Ascending aorta (tissue), 2 donors: Measurements from ENCODE around the gene VANGL2. TPM values are rescaled to one million over a fixed set of nuclear protein-coding genes. Genes with fewer than 3 reads are reported as not detected.

ENCODE experiments used
- DNase-seq, 2 donors: peaks; one replicate each; pipeline ENCODE4 v3.0.0-alpha.2; 2019; ENCODE audit warnings: low spot score in 2 of 2
- H3K27ac ChIP-seq, 2 donors: fragments of 200-600 bp; sonication (generic); one replicate each; pipeline ENCODE4 v1.5.1; 2016 to 2017; ENCODE audit warnings: mild to moderate bottlenecking in 1 of 2
- H3K27me3 ChIP-seq: fragments of 200-600 bp; sonication (generic); one replicate; pipeline ENCODE4 v1.5.1; 2017
- H3K36me3 ChIP-seq, 2 donors: fragments of 200-600 bp; sonication (generic); one replicate each; pipeline ENCODE4 v1.5.1; 2016
- H3K4me1 ChIP-seq, 2 donors: fragments of 200-600 bp; sonication (generic); one replicate each; pipeline ENCODE4 v1.5.1; 2016 to 2017; ENCODE audit warnings: mild to moderate bottlenecking in 1 of 2
- H3K4me3 ChIP-seq, 2 donors: fragments of 200-600 bp; sonication (generic); one replicate each; pipeline ENCODE4 v1.5.1; 2016 to 2017; ENCODE audit warnings: mild to moderate bottlenecking in 1 of 2
- H3K9me3 ChIP-seq, 2 donors: fragments of 200-600 bp; sonication (generic); one replicate each; pipeline ENCODE4 v1.5.1; 2016
- intact Hi-C: fragments of 100-400 bp; cut with DNase I; formaldehyde crosslinking; loops from one replicate; pipeline ENCODE4 v1.15.1; 2023
- total RNA-seq: library from RNA; depleted of rRNA; stranded (reverse); fragments of >200 nt; gene quantifications from one replicate; pipeline ENCODE4 v1.1.0, GENCODE V29; 2016
- TF ChIP-seq, protein P1 (sequence below), 3 experiments: fragments of 200-600 bp in 2 of 3; fragments of 450-650 bp in 1 of 3; sonication (generic) in 2 of 3; IDR thresholded peaks; one replicate each; pipeline ENCODE4 v1.5.1; 2016 to 2019; ENCODE audit warnings: antibody characterized with exemption in 3 of 3, mild to moderate bottlenecking in 1 of 3, moderate library complexity in 1 of 3

VANGL2 gene
- total RNA-seq, 1 donor from 2014 or later = 0.96 TPM

DNA sequence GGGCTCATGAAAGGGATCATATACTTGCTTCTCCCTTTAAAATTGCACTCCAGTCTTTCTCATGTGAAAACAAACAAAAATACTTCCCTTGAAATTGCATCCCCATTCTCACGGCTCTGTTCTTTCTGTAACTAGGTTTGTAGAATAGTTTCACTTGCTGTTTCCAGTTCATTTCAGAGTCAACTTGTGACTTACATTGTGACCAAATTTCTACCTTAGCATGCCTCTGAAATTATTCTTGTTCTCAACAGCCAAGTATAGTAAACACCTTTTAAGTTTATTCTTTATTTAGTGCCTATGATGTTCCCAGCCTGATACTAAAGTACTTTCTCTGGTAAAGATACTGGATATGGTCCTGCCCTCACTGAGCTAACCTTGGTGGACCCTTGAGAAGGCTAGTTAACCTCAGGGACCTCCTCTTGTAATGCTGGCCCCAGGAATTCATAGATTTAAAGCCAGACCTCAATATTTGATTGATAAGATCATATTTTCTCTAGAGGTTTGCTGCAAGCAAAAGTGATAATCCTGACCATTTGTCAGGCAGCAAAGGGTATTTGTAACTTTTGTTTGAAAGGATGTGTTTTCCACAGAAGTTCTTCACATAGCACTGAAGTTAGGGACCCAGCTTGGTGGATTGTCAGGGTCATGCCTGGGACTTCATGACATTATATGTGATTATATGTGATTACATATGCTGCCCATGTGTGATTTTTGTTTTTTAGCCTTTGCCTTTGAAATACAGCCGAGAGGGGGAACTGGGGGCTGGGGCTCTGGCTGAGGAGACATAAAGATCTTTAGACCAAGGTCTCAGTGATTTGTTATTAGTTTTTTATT, 29.6 kb downstream of the VANGL2 start:
- H3K4me1 ChIP-seq = no peaks in the 10 kb centered on the region

DNA sequence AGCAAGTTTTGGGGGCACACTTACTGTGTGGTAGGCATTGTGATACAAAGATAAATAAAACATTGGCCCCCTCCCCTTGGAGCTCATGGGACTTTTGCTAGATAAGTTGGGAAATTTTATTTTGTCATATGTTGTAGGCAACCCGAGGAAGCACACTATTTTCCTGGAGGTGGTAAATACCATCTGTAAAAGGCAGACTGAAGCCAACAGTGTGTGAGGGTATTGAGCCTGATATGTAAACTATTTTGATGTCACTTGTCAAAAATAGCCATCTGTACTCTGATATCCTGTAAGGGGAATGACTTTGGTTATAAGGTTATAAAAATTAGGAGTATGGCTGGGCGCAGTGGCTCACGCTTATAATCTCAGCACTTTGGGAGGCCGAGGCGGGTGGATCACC, 30.6 kb downstream of the VANGL2 start:
- no peaks in the 10 kb centered on the region for H3K4me1 ChIP-seq
- intact Hi-C loops = no loop called here
- H3K4me3 ChIP-seq = no peak overlapping the region
- no peaks in the 10 kb centered on the region for H3K27me3 ChIP-seq
- H3K27ac ChIP-seq = no peak overlapping the region
- no peak for DNase-seq
- TF ChIP-seq, protein P1, sequence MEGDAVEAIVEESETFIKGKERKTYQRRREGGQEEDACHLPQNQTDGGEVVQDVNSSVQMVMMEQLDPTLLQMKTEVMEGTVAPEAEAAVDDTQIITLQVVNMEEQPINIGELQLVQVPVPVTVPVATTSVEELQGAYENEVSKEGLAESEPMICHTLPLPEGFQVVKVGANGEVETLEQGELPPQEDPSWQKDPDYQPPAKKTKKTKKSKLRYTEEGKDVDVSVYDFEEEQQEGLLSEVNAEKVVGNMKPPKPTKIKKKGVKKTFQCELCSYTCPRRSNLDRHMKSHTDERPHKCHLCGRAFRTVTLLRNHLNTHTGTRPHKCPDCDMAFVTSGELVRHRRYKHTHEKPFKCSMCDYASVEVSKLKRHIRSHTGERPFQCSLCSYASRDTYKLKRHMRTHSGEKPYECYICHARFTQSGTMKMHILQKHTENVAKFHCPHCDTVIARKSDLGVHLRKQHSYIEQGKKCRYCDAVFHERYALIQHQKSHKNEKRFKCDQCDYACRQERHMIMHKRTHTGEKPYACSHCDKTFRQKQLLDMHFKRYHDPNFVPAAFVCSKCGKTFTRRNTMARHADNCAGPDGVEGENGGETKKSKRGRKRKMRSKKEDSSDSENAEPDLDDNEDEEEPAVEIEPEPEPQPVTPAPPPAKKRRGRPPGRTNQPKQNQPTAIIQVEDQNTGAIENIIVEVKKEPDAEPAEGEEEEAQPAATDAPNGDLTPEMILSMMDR (IDR thresholded peaks at IDR 0.05) = no peak
- no peaks in the 10 kb centered on the region for H3K9me3 ChIP-seq
- no peaks in the 10 kb centered on the region for H3K36me3 ChIP-seq

More for the DNA sequence above, 29.6 kb downstream of the VANGL2 start:
- intact Hi-C loops = no loop called here
- DNase-seq = peak in 1 of 2 donors; percentile 28
- H3K36me3 ChIP-seq = no peaks in the 10 kb centered on the region
- TF ChIP-seq, protein P1 (IDR thresholded peaks at IDR 0.05) = no peak
- H3K27me3 ChIP-seq = no peaks in the 10 kb centered on the region
- H3K27ac ChIP-seq = no peak overlapping the region
- no peaks in the 10 kb centered on the region for H3K9me3 ChIP-seq
- H3K4me3 ChIP-seq = no peak overlapping the region

DNA sequence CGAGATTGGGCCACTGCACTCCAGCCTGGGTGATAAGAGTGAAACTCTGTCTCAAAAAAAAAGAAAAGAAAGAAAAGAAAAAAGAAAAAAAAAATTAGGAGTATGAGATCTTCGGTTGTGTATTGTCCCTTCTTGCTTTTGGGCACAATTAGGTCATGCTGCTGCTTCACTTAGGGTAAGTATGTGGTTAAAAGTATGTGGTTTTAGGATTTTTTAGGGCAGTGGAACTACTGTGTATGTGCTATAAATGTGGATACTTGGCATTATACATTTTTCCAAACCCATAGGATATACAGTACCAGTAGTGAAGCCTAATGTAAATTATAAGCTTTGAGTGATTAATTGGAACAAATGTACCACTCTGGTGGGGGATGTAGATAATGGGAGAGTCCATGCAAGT, 31.2 kb downstream of the VANGL2 start:
- TF ChIP-seq, protein P1 (IDR thresholded peaks at IDR 0.05) = no peak
- H3K9me3 ChIP-seq = no peaks in the 10 kb centered on the region
- H3K27ac ChIP-seq = no peak overlapping the region
- H3K36me3 ChIP-seq = no peaks in the 10 kb centered on the region
- intact Hi-C loops = no loop called here
- H3K4me3 ChIP-seq = no peak overlapping the region
- no peak for DNase-seq
- H3K27me3 ChIP-seq = no peaks in the 10 kb centered on the region
- no peaks in the 10 kb centered on the region for H3K4me1 ChIP-seq

DNA sequence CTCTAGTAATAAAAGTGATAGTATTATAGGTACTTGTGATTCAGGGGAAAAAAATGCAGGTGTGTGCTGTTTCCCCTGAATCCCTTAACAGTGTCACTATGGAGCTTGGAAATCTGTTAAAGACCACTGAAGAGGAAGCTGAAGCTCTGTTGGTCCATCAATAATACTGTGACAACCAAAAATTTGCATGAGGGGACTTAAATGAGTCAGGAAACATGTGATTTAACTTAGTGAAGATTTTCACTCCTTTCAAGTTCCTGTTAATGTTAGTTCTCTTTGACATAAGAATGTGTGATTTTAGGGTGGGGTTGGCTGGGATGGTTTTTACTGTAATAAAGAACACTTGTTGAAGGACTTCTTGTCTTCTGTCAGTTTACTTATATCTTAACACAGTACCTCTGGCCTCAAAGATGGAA, 32.0 kb downstream of the VANGL2 start:
- Histone ChIP-seq H3K27ac (no peak overlapping the region), H3K9me3 (no peaks in the 10 kb centered on the region), H3K36me3 (no peaks in the 10 kb centered on the region), H3K4me1 (no peaks in the 10 kb centered on the region), H3K27me3 (no peaks in the 10 kb centered on the region), H3K4me3 (no peak overlapping the region)
- TF ChIP-seq, protein P1 (IDR thresholded peaks at IDR 0.05) = no peak
- DNase-seq = no peak
- intact Hi-C loops = no loop called here

DNA sequence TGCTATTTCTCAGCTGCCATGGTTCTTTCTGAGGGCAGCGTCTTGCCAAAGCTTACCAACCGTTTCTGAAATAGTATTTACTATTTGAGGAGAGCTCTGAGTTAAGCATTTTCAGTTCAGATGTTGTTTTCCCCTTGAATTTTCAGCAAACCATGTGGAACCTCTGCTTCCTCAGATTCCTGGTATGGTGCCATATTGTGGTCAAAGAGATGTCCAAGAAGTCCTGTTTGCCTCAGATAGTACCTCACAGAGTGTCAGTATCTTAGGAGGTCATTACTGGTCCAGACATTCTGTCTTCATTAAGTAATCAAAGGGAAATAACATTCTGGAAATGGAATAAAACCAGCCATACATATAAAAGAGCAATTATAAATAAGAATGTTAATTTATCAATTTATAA, 36.6 kb downstream of the VANGL2 start:
- intact Hi-C loops = no loop called here
- Histone ChIP-seq H3K36me3 (no peaks in the 10 kb centered on the region), H3K4me1 (no peaks in the 10 kb centered on the region), H3K9me3 (no peaks in the 10 kb centered on the region), H3K27me3 (no peaks in the 10 kb centered on the region), H3K27ac (no peak overlapping the region), H3K4me3 (no peak overlapping the region)
- DNase-seq = no peak
- TF ChIP-seq, protein P1 (IDR thresholded peaks at IDR 0.05) = no peak
